ENCODE data around the gene REV1. TPM values are rescaled to one million over a fixed set of nuclear protein-coding genes. Genes with fewer than 3 reads are reported as not detected.

REV1 gene
- 30.8 and 40.8 TPM in 2 replicates for total RNA-seq

GRCh38 chr2:99489761-99490622, at the start of gene REV1:
Gene REV1 (minus strand): TSS chr2:99490017. CDS start chr2:99464975, 25,042 bp downstream.

Other genes with a start within 250 kb of the REV1 start
- gene LYG2, start 234.4 kb downstream of the REV1 start, total RNA-seq = not detected in 2 replicates
- gene LYG1, start 188.8 kb downstream of the REV1 start, total RNA-seq = 0.27 and 0.28 TPM in 2 replicates
- 61.7 and 66.2 TPM in 2 replicates for gene TXNDC9, start 153.7 kb downstream of the REV1 start, total RNA-seq
- 33.6 and 46.1 TPM in 2 replicates for gene EIF5B, start 152.6 kb downstream of the REV1 start, total RNA-seq